Measurements from ENCODE around the gene CHKA. TPM values are rescaled to one million over a fixed set of nuclear protein-coding genes. Genes with fewer than 3 reads are reported as not detected.
A peak's percentile ranks its signal among the peaks of the same experiment; 100 is the strongest.

CHKA gene
- total RNA-seq, 8 experiments from 2014 or later = 13.3 to 41.6 (median 31.8) TPM

GRCh38 chr11:68021167-68021787, 99.9 kb downstream of the CHKA start:
- H3K4me1 ChIP-seq (replicated peaks in 1 of 2) = peaks cover 19 to 29% of the 10 kb centered on the region in 2 donors
- in situ Hi-C loops (cut with MboI; ENCODE audit: low pct_unique_long_range_greater_than_20kb in 2 of 9, low sequenced_read_pairs in 9 of 9, unreplicated experiment in 9 of 9) = no loop called here
- peak overlapping the region in 1 of 2 donors; percentile 52 for H3K27ac ChIP-seq
- H3K4me3 ChIP-seq = no peak overlapping the region
- WGBS, 10 experiments = 33 to 100% (median 80%) methylated on average over 1 to 11 of the region's 27 CpGs; no CpG with 5 or more reads in 5 of the 10 experiments
- peak in 7 of 8 experiments; percentile 5 to 60 (median 43) for ATAC-seq (replicated peaks in 6 of 8)

GRCh38 chr11:68020575-68020974, 100.6 kb downstream of the CHKA start:
- Histone ChIP-seq H3K4me3 (no peak overlapping the region), H3K27ac (no peak overlapping the region), H3K4me1 (replicated peaks in 1 of 2) (peaks cover 19 to 29% of the 10 kb centered on the region in 2 donors)
- 55 to 80% (median 68%) methylated on average over 1 to 9 of the region's 11 CpGs; no CpG with 5 or more reads in 4 of the 10 experiments for WGBS, 10 experiments
- ATAC-seq (replicated peaks in 6 of 8) = peak in 7 of 8 experiments; percentile 22 to 62 (median 47)
- in situ Hi-C loops (cut with MboI; ENCODE audit: low pct_unique_long_range_greater_than_20kb in 2 of 9, low sequenced_read_pairs in 9 of 9, unreplicated experiment in 9 of 9) = no loop called here

DNA sequence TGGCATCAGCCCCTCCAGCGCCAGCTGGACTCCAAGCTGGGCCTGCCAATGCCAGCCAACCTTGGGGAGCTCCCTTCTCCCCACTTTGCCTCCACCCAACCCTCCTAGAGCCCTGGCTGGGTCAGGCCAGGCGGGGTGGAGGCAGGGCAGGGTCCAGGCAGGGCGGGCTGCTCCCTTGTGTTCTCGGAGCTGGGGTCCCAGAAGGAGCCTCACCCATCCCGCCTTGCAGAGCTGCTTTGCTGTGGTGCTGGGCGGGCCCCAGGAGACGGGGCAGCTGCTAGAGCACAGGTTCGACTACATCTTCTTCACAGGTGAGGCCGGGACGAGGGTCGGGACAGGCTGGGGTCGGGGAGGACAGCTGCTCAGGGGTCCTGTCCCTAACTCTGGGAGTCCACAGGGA, 101.7 kb downstream of the CHKA start:
- no peak overlapping the region for H3K4me3 ChIP-seq
- WGBS, 10 experiments = 78 to 80% methylated on average over 1 to 4 of the region's 12 CpGs; no CpG with 5 or more reads in 8 of the 10 experiments
- peaks cover 19 to 29% of the 10 kb centered on the region in 2 donors for H3K4me1 ChIP-seq (replicated peaks in 1 of 2)
- no peak overlapping the region for H3K27ac ChIP-seq
- in situ Hi-C loops (cut with MboI; ENCODE audit: low pct_unique_long_range_greater_than_20kb in 2 of 9, low sequenced_read_pairs in 9 of 9, unreplicated experiment in 9 of 9) = no loop called here
- ATAC-seq (replicated peaks in 6 of 8) = no peak

DNA sequence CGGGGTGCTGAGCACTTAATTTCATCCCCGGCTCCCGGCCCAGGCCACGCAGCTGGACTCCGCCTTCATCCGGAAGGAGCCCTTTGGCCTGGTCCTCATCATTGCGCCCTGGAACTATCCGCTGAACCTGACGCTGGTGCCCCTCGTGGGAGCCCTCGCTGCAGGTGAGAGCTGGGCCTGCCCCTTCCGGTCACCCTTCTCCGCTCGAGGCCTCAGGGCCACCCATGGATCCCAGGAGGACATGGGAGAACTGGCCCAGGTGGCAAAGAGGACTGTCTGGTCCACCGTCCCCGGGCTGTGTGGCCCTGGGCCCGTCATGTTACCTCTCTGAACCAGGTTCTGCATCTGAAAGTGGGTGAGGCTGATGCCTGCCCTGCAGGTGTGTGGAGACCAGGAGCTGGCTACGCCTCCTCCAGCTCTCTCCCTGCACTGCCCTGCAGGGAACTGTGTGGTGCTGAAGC, 102.4 kb downstream of the CHKA start:
- WGBS, 10 experiments = 80 to 100% (median 98%) methylated on average over 1 to 7 of the region's 18 CpGs; no CpG with 5 or more reads in 7 of the 10 experiments

DNA sequence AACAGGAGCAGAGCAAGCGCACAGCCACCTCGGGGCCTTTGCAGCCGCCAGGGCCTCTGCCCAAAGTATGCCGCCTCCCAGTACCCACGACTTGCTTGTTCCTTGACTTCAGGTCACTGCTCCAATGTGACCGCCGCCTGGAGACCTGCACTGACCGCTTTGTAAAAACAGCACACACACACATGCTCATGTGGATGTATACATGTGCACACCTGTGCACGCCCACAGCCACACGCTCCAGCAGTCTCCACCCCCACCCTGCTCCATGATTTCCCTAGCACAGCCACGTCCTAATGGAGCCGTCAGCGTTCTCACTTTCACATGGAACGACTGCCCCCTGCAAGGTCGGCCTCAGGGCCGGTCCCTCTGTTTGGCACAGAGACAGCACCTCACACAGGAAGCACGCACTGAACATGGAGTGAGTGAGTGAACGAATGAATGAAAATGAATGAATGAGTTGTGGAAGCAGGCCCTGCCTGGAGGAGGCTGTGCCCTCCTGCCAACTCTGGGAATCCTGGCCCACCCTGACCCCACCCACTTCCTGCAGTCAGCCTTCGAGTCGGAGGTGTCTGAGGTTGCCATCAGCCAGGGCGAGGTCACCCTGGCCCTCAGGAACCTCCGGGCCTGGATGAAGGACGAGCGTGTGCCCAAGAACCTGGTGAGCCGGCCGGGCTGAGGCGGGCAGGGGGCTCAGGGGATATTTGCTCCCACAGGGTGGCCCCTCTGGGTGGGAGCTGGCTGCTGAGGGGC, 103.0 kb downstream of the CHKA start:
- H3K4me1 ChIP-seq (replicated peaks in 1 of 2) = peaks cover 19 to 34% of the 10 kb centered on the region in 2 donors
- H3K27ac ChIP-seq = no peak overlapping the region
- in situ Hi-C loops (cut with MboI; ENCODE audit: low pct_unique_long_range_greater_than_20kb in 2 of 9, low sequenced_read_pairs in 9 of 9, unreplicated experiment in 9 of 9) = no loop called here
- no peak for ATAC-seq (replicated peaks in 6 of 8)
- no peak overlapping the region for H3K4me3 ChIP-seq
- WGBS, 10 experiments = 71 to 100% (median 88%) methylated on average over 1 to 9 of the region's 27 CpGs; no CpG with 5 or more reads in 3 of the 10 experiments

More for the DNA sequence above, 102.4 kb downstream of the CHKA start:
- H3K4me1 ChIP-seq (replicated peaks in 1 of 2) = peaks cover 19 to 29% of the 10 kb centered on the region in 2 donors
- ATAC-seq (replicated peaks in 6 of 8) = no peak
- in situ Hi-C loops (cut with MboI; ENCODE audit: low pct_unique_long_range_greater_than_20kb in 2 of 9, low sequenced_read_pairs in 9 of 9, unreplicated experiment in 9 of 9) = no loop called here
- H3K27ac ChIP-seq = no peak overlapping the region
- no peak overlapping the region for H3K4me3 ChIP-seq

DNA sequence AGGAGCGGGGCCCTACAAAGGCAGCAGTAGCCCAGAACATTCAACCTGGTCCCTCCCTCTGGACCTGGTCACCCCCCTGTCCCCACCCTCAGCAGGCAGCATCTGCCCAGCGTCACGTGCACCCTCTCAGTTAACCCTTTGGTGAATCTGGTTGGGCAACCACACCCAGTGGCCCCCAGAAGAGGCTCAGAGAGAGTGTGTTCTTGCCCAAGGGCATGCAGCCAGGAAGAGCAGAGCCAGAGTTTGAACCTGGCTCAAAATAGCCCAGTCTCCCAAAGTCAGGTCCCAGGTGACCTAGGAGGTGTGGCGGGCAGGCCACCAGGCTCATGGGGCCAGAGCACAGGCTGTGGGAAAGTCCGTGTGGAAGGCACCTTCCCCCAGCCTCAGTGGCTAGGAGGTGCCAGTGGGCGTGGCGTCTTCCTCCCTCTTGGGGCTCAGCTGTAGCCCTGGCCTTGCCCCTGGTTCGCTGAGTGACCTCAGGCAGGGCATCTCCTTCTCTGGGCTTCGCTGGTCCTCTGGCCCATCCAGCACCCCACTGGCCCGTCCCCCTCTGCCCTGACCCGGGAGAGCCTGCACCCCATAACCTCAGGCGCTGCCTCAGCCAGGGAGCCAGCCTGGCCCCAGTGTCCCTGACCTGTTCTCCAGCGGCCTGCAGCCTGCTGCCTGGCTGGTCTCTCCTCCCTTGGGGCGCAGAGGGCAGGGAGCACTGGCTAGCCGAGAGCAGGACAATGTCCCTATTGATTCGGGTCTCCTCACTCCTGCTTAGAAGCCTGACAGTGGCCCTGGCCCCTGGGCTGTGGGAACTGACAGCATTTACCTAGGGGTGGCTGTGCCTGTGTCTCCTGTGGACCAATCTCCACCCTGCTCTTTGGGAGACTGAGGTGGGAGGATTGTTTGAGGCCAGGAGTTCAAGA, 104.0 kb downstream of the CHKA start:
- 50 to 100% (median 76%) methylated on average over 1 to 5 of the region's 16 CpGs; no CpG with 5 or more reads in 6 of the 10 experiments for WGBS, 10 experiments
- peak in 5 of 8 experiments; percentile 8 to 60 (median 31) for ATAC-seq (replicated peaks in 6 of 8)
- in situ Hi-C loops (cut with MboI; ENCODE audit: low pct_unique_long_range_greater_than_20kb in 2 of 9, low sequenced_read_pairs in 9 of 9, unreplicated experiment in 9 of 9) = no loop called here

DNA sequence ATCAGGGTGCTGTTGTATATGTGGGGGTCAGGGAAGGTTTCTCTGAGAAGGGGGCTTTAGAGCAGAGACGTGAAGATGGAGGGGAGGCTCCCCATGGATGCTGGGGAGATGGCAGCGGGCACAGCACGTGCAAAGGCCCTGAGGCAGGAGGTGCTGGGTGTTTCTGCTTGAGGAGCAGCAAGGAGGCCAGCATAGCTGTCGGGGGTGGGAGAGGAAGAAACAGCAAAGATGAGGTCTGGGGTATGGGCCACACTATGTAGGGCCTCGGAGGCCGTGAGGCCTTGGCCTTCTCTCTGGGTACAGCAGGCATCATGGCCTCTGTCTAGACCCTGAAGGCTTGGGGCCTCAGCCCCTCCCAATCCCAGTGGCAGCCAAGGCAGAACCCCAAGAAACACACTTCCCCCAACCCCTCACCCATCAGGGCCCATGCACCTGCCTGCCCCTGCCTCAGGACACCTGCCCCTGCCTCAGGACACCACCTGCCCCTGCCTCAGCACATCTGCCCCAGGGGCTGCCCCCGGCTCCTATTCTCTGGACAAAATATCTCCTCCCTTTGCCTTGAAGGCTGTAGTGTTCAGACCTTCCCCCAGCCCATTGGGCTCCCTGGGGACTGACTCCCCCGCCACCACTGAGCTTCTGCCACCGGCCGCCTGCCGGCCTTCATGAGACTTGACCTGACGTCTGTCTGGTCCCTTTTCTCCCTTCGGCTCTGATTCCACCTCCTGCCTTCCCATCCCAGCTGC, 104.9 kb downstream of the CHKA start:
- H3K27ac ChIP-seq = peak overlapping the region in 1 of 2 donors; percentile 19
- H3K4me3 ChIP-seq = no peak overlapping the region
- no peak for ATAC-seq (replicated peaks in 6 of 8)
- H3K4me1 ChIP-seq (replicated peaks in 1 of 2) = peaks cover 20 to 37% of the 10 kb centered on the region in 2 donors
- WGBS, 10 experiments = 17 to 100% (median 80%) methylated on average over 1 to 7 of the region's 13 CpGs; no CpG with 5 or more reads in 4 of the 10 experiments
- in situ Hi-C loops (cut with MboI; ENCODE audit: low pct_unique_long_range_greater_than_20kb in 2 of 9, low sequenced_read_pairs in 9 of 9, unreplicated experiment in 9 of 9) = no loop called here

More for the DNA sequence above, 104.0 kb downstream of the CHKA start:
- H3K27ac ChIP-seq = no peak overlapping the region
- H3K4me1 ChIP-seq (replicated peaks in 1 of 2) = peaks cover 19 to 38% of the 10 kb centered on the region in 2 donors
- H3K4me3 ChIP-seq = no peak overlapping the region

- 76 to 100% (median 100%) methylated on average over 1 to 4 of the region's 8 CpGs; no CpG with 5 or more reads in 4 of the 10 experiments for WGBS, 10 experiments
- Histone ChIP-seq H3K4me1 (replicated peaks in 1 of 2) (peaks cover 20 to 38% of the 10 kb centered on the region in 2 donors), H3K27ac (no peak overlapping the region), H3K4me3 (no peak overlapping the region)
- no peak for ATAC-seq (replicated peaks in 6 of 8)
- in situ Hi-C loops (cut with MboI; ENCODE audit: low pct_unique_long_range_greater_than_20kb in 2 of 9, low sequenced_read_pairs in 9 of 9, unreplicated experiment in 9 of 9) = no loop called here
These were observed 105.7 kb downstream of the CHKA start for GRCh38 chr11:68015467-68015866.

- Histone ChIP-seq H3K4me1 (replicated peaks in 1 of 2) (peaks cover 24 to 43% of the 10 kb centered on the region in 2 donors), H3K27ac (no peak overlapping the region), H3K4me3 (no peak overlapping the region)
- WGBS, 10 experiments = 67 to 100% methylated on average over 1 to 2 of the region's 19 CpGs; no CpG with 5 or more reads in 8 of the 10 experiments
- ATAC-seq (replicated peaks in 6 of 8) = no peak
- in situ Hi-C loops (cut with MboI; ENCODE audit: low pct_unique_long_range_greater_than_20kb in 2 of 9, low sequenced_read_pairs in 9 of 9, unreplicated experiment in 9 of 9) = no loop called here
These were observed 106.2 kb downstream of the CHKA start for GRCh38 chr11:68014947-68015447.

- WGBS, 10 experiments = 0 to 100% (median 81%) methylated on average over 1 to 2 of the region's 16 CpGs; no CpG with 5 or more reads in 6 of the 10 experiments
- ATAC-seq (replicated peaks in 6 of 8) = no peak
- peaks cover 29 to 47% of the 10 kb centered on the region in 2 donors for H3K4me1 ChIP-seq (replicated peaks in 1 of 2)
- H3K27ac ChIP-seq = no peak overlapping the region
- in situ Hi-C loops (cut with MboI; ENCODE audit: low pct_unique_long_range_greater_than_20kb in 2 of 9, low sequenced_read_pairs in 9 of 9, unreplicated experiment in 9 of 9) = no loop called here
- no peak overlapping the region for H3K4me3 ChIP-seq
These were observed 106.8 kb downstream of the CHKA start for GRCh38 chr11:68014157-68014946.

DNA sequence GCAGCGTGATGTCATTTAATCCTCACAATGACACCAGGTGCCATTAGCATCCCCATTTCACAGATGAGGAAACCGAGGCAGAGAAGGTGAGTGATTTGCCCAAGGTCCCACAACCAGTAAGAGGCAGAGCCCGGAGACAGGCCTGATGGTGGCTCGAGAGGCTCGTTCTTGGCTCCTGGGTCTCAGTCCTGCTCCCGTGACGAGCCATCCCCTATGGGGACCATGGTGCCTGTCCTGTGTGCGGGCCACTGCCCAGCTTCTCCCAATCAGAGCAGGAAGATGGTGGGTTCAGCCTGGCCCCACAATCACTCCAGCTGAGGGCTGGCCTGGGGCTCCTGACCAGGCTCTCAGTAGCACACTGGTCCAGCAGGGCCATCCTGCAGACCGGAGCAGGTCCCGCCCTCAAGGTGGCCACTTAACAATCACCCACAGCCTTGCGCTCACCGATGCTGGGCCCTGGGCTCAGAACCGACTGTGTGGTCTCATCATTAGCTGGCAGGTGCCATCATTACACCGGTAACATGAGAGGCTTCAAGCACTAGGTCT, 107.5 kb downstream of the CHKA start:
- no peak for ATAC-seq (replicated peaks in 6 of 8)
- WGBS, 10 experiments = 80 to 100% (median 100%) methylated on average over 2 to 10 of the region's 14 CpGs; no CpG with 5 or more reads in 3 of the 10 experiments
- Histone ChIP-seq H3K4me3 (no peak overlapping the region), H3K27ac (no peak overlapping the region), H3K4me1 (replicated peaks in 1 of 2) (peaks cover 29 to 47% of the 10 kb centered on the region in 2 donors)
- in situ Hi-C loops (cut with MboI; ENCODE audit: low pct_unique_long_range_greater_than_20kb in 2 of 9, low sequenced_read_pairs in 9 of 9, unreplicated experiment in 9 of 9) = no loop called here

Measured in motor neuron (in vitro differentiated cells).